Ishikawa (cell line): Measurements from ENCODE around the gene WDR90.
A peak's percentile ranks its signal among the peaks of the same experiment; 100 is the strongest.

Experiments used
- CEBPB ChIP-seq: IDR thresholded peaks from 2 replicates; pipeline ENCODE4 v1.6.1; 2012
- CREB1 ChIP-seq: IDR thresholded peaks from 2 replicates; pipeline ENCODE4 v1.6.1; 2012; ENCODE audit warnings: low read depth
- EGR1 ChIP-seq: IDR thresholded peaks from 2 replicates; pipeline ENCODE4 v1.6.1; 2012
- EP300 ChIP-seq: IDR thresholded peaks from 2 replicates; pipeline ENCODE4 v1.6.1; 2012; ENCODE audit warnings: borderline replicate concordance
- NFIC ChIP-seq: IDR thresholded peaks from 2 replicates; pipeline ENCODE4 v1.6.1; 2012
- RAD21 ChIP-seq: IDR thresholded peaks from 2 replicates; pipeline ENCODE4 v1.6.1; 2012; ENCODE audit warnings: low read depth
- TAF1 ChIP-seq: IDR thresholded peaks from 2 replicates; pipeline ENCODE4 v1.6.1; 2012; ENCODE audit warnings: low read depth, mild to moderate bottlenecking
- TCF12 ChIP-seq: IDR thresholded peaks from 2 replicates; pipeline ENCODE4 v1.6.1; 2012; ENCODE audit warnings: low read depth
- TEAD4 ChIP-seq: IDR thresholded peaks from 2 replicates; pipeline ENCODE4 v1.6.1; 2012
- USF1 ChIP-seq: IDR thresholded peaks from 2 replicates; pipeline ENCODE4 v1.6.1; 2012
- YY1 ChIP-seq: IDR thresholded peaks from 2 replicates; pipeline ENCODE4 v1.6.1; 2012; ENCODE audit warnings: low read depth
- ZBTB7A ChIP-seq: IDR thresholded peaks from 2 replicates; pipeline ENCODE4 v1.6.1; 2012; ENCODE audit warnings: low read depth
- TF ChIP-seq, protein P1 (sequence below): IDR thresholded peaks from 2 replicates; pipeline ENCODE4 v1.6.1; 2012
- TF ChIP-seq, protein P2 (sequence below): IDR thresholded peaks from 2 replicates; pipeline ENCODE4 v1.6.1; 2012; ENCODE audit warnings: low read depth, mild to moderate bottlenecking

WDR90 gene

DNA sequence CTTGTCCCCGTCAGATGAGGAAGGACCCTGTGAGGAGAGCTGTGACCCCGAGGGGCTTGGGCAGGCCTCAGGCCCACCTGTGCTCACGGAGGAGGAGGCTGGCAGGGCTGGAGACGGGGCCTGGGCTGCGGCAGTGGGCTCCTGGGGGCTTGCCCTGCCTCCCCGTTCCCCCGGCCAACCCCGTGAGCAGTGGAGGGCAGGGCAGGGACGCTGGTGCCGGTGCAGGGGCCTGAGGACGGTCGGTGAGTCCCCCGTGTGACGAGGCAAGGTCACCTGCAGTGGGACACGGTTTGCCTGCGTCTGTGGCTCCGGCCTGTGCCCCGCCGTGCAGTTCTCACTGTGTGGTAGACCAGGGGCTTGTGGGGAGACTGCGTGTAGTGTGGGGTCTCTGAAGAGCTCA lies 10.5 kb downstream of the WDR90 start:
- TF ChIP-seq NFIC = no peak
- TF ChIP-seq, protein P1, sequence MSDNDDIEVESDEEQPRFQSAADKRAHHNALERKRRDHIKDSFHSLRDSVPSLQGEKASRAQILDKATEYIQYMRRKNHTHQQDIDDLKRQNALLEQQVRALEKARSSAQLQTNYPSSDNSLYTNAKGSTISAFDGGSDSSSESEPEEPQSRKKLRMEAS = no peak
- TF ChIP-seq YY1 = no peak
- no peak for TF ChIP-seq ZBTB7A

- TF ChIP-seq TEAD4 (no peak), EP300 (no peak), CEBPB (no peak), RAD21 (no peak), CREB1 (no peak), NFIC (no peak)
- TF ChIP-seq, protein P2, sequence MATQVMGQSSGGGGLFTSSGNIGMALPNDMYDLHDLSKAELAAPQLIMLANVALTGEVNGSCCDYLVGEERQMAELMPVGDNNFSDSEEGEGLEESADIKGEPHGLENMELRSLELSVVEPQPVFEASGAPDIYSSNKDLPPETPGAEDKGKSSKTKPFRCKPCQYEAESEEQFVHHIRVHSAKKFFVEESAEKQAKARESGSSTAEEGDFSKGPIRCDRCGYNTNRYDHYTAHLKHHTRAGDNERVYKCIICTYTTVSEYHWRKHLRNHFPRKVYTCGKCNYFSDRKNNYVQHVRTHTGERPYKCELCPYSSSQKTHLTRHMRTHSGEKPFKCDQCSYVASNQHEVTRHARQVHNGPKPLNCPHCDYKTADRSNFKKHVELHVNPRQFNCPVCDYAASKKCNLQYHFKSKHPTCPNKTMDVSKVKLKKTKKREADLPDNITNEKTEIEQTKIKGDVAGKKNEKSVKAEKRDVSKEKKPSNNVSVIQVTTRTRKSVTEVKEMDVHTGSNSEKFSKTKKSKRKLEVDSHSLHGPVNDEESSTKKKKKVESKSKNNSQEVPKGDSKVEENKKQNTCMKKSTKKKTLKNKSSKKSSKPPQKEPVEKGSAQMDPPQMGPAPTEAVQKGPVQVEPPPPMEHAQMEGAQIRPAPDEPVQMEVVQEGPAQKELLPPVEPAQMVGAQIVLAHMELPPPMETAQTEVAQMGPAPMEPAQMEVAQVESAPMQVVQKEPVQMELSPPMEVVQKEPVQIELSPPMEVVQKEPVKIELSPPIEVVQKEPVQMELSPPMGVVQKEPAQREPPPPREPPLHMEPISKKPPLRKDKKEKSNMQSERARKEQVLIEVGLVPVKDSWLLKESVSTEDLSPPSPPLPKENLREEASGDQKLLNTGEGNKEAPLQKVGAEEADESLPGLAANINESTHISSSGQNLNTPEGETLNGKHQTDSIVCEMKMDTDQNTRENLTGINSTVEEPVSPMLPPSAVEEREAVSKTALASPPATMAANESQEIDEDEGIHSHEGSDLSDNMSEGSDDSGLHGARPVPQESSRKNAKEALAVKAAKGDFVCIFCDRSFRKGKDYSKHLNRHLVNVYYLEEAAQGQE = no peak
Measured at GRCh38 chr16:660132-660458, 10.9 kb downstream of the WDR90 start.

DNA sequence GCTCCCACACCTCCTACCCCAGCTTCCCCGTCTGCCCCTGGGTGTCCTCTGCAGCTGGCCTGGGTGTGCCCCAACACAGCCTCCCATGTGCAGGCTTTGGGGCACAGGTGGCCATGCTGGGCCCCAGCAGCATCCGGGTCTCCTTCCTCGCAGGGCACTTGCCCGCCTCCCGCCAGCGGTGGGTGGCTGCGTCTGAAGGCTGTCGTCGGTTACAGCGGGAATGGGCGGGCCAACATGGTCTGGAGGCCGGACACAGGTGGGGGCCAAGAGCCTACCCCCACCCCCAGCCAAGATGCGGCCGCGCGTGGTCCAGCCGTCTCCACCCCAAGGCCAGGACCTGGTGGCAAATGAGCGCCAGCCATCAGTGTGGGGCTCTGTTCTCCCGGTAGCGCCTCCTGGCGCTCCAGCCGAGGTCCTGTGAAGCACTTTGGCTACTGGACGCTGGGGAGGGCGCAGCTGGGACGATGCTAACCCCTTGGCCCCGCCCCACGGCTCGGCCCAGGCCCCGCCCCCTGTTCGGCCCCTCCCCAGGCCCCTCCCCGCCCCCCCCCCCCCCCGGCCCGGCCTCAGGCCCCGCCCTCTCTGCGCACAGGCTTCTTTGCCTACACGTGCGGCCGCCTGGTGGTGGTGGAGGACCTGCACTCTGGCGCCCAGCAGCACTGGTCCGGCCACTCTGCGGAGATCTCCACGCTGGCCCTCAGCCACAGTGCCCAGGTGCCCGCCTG lies 11.5 kb downstream of the WDR90 start:
- TF ChIP-seq CREB1 (no peak), YY1 (peak; percentile 35; the same call in 1 of the 2 replicates), USF1 (peak; percentile 9; the same call in 1 of the 2 replicates), TCF12 (no peak), RAD21 (peak; percentile 34), TAF1 (peak; percentile 39; the same call in 1 of the 2 replicates)
- TF ChIP-seq, protein P1 = peak; percentile 87

- TF ChIP-seq TAF1 (no peak), USF1 (no peak), YY1 (no peak)
Measured at GRCh38 chr16:661184-661821, 12.1 kb downstream of the WDR90 start.

DNA sequence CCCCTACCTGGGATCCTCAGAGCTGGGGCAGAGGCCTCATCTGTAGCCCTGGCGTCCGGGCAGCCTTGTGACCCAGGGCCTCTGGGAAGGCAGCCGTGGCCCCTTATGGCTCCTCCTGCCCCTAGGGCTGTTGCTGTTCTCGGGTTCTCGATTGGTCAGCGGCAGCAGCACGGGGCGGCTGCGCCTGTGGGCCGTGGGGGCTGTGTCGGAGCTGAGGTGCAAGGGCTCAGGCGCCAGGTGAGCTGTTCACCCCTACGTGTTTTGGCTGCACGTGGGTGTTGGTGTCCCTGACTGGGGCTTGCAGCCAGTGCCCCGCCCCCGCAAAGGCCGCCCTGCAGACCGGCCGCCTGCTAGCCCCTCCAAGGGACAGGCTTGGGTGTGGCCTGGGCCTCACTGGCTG lies 12.9 kb downstream of the WDR90 start:
- TF ChIP-seq TAF1 (no peak), EP300 (no peak), EGR1 (no peak), CEBPB (no peak), USF1 (no peak), ZBTB7A (no peak), CREB1 (no peak), TEAD4 (no peak), NFIC (no peak)

GRCh38 chr16:662597-662996 lies 13.4 kb downstream of the WDR90 start:
- TF ChIP-seq, protein P1 = no peak
- TF ChIP-seq CREB1 (no peak), TCF12 (no peak), RAD21 (no peak), YY1 (no peak), TEAD4 (no peak), EP300 (no peak), NFIC (no peak), EGR1 (no peak)
- TF ChIP-seq, protein P2 = no peak
